SU-DHL-6 (cell line): ENCODE data around the gene RFK.

ENCODE experiments used
- CTCF ChIP-seq: fragments of 200-600 bp; sonication (generic); IDR thresholded peaks from one replicate; pipeline ENCODE4 v1.5.1; 2017; ENCODE audit warnings: antibody characterized with exemption, mild to moderate bottlenecking, low read length, moderate library complexity; ENCODE audit not compliant: insufficient read depth, poor library complexity, severe bottlenecking
- EZH2phosphoT487 ChIP-seq: fragments of 200-600 bp; sonication (generic), shearing (Covaris generic); conservative IDR thresholded peaks from 2 replicates; pipeline ENCODE4 v1.6.1; 2018; ENCODE audit warnings: mild to moderate bottlenecking, antibody characterized with exemption, low read length, moderate library complexity, mixed read lengths

GRCh38 chr9:76438841-76439588, 44.8 kb upstream of the RFK start:
- TF ChIP-seq CTCF (no peak), EZH2phosphoT487 (no peak)
